HUDEP-2 (cell line): Measurements from ENCODE around the gene ARHGAP5.

ENCODE experiments used
- DNase-seq, 76 experiments: peaks; one replicate each; lab custom pipeline; 2025; ENCODE audit not compliant: unreplicated experiment in 76 of 76; lab: John Stamatoyannopoulos, UW

The ARHGAP5 gene

GRCh38 chr14:32206552-32206951, 129.4 kb downstream of the ARHGAP5 start:
- no peak for DNase-seq

GRCh38 chr14:32208490-32208889, 131.4 kb downstream of the ARHGAP5 start:
- no peak for DNase-seq
